SK-N-SH (cell line): ENCODE measurements around the gene DNAJB1.

Source experiments
- CHD2 ChIP-seq: fragments of 150-350 bp; IDR thresholded peaks from 2 replicates; pipeline ENCODE4 v1.6.1; 2018; ENCODE audit warnings: low read length; ENCODE audit not compliant: partially characterized antibody
- CTCF ChIP-seq: fragments of 200-600 bp; sonication (generic); IDR thresholded peaks from 2 replicates; pipeline ENCODE4 v1.6.1; 2017; ENCODE audit warnings: antibody characterized with exemption, mild to moderate bottlenecking, moderate library complexity
- POLR2AphosphoS5 ChIP-seq: IDR thresholded peaks from 2 replicates; pipeline ENCODE4 v1.6.1; 2012; ENCODE audit warnings: low read depth, low read length
- SMC3 ChIP-seq: IDR thresholded peaks from 2 replicates; pipeline ENCODE4 v1.6.1; 2012; ENCODE audit warnings: low read depth, low read length, improper control_type of control experiment

DNA sequence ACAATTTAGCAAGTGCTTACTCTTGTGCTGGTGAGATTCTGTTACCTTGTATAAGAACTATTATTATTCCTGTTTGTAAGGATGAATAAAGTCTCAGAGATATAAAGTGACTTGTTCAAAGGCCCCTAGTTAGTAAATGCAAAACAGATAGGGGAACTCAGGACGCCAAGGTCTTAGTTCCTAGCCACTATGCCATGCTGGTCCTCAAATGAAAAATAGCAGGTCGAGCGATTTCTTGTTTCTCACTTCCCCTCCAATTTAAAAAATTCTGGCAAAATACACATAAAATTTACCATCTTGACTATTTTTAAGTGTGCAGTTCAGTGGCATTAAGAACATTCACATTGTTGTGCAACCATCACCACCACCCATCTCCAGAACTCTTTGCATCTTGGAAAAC is 12.3 kb upstream of the DNAJB1 start:
- TF ChIP-seq CTCF (no peak), CHD2 (no peak), SMC3 (no peak), POLR2AphosphoS5 (no peak)
